ENCODE results near the gene KCNAB1.

Gene KCNAB1

GRCh38 chr3:156417559-156418132, 297.3 kb downstream of the KCNAB1 start:
- DNase-seq: peak in 1 of 2 experiments; percentile 7

DNA sequence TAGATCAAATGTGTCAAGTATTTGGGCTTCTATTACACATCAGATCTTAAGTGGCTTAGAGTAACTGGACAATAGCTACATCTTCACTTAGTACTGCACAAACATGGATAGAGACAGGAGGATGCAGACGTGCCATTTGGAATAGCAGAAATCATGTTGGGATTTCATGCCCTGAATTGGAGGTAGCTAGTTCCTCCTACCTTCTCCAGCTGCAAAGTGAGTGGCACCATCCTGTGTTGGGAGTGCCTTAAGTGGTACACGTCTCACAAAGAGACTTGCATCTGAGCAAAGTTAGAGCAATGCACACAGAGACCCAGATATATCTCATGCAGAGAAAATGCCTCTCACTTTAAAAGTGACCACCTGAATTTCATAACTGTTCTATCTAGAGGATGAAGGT, 298.1 kb downstream of the KCNAB1 start:
- no peak for DNase-seq

DNA sequence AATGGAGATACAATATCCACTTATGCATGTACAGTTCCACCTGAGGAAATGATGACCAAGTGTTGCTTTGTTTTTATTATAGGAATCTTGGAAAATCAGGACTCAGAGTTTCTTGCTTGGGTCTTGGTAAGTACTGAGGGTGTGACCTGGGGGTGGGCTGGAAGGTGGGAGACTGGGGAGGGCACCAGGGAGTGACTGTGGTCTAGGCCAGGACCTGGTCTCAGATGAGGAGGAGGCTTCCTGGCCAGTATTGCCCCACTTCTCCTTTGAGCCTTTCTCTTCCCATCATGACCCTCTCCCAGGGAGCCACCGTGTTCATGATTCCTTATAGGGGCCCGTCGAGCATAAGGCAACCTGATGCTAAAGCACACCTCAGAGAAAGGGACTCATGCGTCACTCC, 301.2 kb downstream of the KCNAB1 start:
- DNase-seq: no peak

- no peak for DNase-seq
Measured at GRCh38 chr3:156424758-156425157, 304.4 kb downstream of the KCNAB1 start.

GRCh38 chr3:156425651-156426050, 305.3 kb downstream of the KCNAB1 start:
- DNase-seq: no peak

DNA sequence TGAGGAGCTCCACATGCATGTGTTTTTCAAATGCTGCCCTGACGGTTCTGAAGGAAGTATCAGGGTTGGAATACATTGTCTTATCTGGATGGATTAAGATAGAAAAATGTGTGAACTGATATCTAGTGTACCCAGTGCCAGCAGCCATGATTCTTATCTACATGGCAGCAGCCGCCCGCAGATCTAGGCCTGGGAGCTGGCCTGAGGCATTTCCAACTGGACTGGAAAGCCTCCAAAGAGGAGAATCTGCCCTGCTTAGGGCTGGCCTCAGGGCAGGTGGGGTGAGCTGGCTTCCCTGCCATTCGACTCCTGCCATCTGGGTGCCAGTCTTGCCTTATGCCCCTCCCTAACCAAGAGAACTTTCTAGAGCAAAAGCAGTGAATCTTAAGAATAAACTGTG, 308.7 kb downstream of the KCNAB1 start:
- DNase-seq: no peak

GRCh38 chr3:156431334-156432124, 311.2 kb downstream of the KCNAB1 start:
- no peak for DNase-seq

GRCh38 chr3:156432563-156432962, 312.2 kb downstream of the KCNAB1 start:
- no peak for DNase-seq

GRCh38 chr3:156433138-156433537, 312.8 kb downstream of the KCNAB1 start:
- DNase-seq: no peak

- DNase-seq: no peak
Measured at GRCh38 chr3:156433910-156434309, 313.5 kb downstream of the KCNAB1 start.

DNA sequence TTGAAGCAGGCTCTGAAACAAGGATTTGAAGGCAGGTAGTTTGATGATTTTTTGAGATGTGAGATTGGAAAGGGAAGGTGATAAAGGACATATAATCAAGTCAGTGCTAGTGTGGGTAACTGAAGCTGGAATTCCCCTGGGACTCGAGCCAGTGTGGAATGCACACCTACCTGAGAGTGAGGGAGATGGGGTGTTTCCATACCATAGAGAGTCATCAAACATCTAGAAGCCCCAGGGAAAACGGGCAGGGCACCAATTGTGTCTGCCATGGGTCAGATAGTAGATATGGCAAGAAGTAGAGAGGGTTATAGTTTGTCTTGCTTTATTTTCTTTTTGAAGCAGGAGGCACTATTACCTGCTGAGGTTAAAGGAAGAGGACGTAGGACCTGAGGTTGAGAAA, 314.5 kb downstream of the KCNAB1 start:
- DNase-seq: no peak

- DNase-seq: no peak
Measured at GRCh38 chr3:156443079-156443478, 322.7 kb downstream of the KCNAB1 start.

GRCh38 chr3:156445117-156446090, 325.0 kb downstream of the KCNAB1 start:
- DNase-seq: no peak

GRCh38 chr3:156448300-156448699, 327.9 kb downstream of the KCNAB1 start:
- DNase-seq: no peak

DNA sequence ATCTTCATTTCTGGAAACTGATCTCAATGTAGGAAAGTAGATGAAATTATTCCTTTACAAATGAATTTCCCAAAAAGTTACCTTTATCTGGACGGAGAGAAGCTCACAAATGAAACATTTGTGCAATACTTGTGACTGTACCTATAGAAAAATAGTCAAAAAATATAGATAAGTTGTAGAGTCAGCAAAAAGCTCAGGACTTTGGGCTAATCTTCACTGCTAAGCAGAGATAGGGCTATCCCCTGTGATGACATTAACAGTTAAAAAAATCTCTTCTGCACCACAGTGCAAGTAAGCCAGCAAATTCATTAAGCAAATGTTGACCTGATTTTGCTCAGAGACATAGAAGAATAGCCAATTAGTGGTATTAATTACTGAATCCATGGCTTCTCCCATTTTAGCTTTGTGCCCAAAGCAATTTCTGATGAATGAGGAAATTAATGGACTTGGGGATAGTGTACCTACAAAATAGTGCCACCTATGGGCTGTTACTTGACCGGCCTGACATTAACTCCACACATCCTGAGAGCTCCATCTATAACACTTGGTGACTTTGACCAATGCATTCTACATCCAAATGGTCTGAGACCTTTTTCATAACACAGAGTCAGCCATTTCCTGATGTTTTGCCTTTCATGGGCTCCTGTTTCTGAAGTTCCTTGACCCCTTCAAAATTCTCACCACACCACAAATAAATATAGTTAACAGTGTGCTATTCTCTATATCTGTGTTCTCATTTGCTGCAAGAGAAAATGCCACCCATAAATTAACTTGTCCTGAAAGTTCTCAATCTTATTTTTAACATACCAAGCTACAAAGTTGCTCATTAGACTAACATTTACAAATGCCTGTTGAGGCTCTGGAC, 329.6 kb downstream of the KCNAB1 start:
- no peak for DNase-seq

DNA sequence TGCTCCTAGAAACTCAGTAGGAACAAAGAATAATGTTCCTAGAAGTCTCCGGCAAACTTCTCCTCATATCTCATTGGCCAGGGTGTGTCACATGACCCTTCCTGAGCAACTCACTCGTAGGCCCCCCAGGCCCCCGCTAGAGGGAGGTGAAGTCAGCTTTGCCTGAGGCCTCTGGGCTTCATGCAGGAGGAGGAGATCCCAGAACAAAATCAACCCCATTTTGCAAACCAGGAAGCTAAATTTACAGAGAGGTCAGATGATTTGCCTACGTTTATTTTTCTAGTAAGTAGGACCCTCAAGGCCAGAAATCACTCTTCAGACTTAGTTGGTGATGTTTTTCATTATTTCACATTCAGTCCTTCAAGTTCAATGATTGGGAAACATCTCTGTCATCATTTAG, 335.5 kb downstream of the KCNAB1 start:
- DNase-seq: no peak

- no peak for DNase-seq
Measured at GRCh38 chr3:156456771-156457224, 336.4 kb downstream of the KCNAB1 start.

- DNase-seq: peak; percentile 72 to 88
Measured at GRCh38 chr3:156459434-156459833, 339.1 kb downstream of the KCNAB1 start.

DNA sequence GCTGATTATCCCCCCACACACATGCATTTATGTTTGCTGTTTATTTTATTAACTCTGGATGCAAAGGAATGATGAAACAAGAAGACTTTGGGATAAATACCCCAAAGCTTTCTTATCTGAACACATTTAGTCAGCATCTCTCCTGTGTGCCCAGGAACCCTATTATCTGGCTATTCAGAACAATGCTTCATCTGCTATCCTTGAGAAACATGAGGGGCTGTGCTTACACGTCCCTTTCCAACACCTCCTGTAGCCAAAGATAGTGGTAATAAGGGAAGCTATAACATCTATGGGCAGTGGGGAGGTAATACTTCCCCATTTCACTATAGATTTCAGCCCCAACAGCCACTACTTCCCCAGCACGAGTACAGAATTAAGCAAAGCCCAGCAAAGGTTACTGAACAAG, 339.8 kb downstream of the KCNAB1 start:
- no peak for DNase-seq

- no peak for DNase-seq
Measured at GRCh38 chr3:156461889-156462288, 341.5 kb downstream of the KCNAB1 start.

DNA sequence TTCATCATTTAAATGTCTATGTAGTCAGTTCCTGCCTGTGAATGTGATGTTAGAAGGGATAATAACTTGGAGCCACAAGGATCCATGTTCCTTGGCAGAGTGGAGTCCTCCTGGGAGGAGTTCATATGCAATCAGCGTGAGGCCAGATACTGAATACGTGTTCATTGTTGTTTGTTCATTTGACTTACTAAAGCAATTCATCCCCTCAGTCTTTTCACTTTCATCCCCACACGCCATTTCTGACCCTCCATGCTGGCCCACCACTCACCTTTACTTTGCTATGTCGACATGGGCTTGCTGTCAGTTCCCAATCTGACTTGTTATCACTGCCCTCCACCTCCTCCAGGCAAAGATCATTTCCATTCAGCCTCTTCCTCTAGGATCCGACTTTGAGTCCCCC, 342.7 kb downstream of the KCNAB1 start:
- DNase-seq: no peak

- no peak for DNase-seq
Measured at GRCh38 chr3:156465194-156465593, 344.8 kb downstream of the KCNAB1 start.

Measured in cerebellar nuclear complex (tissue), 1 donor.